ENCODE data around the gene CENPF. TPM values are rescaled to one million over a fixed set of nuclear protein-coding genes. Genes with fewer than 3 reads are reported as not detected.

The CENPF gene
- total RNA-seq: 10 to 100 TPM; 87.2 to 96.3 TPM

- ATAC-seq (replicated peaks in 1 of 2) (peak; percentile 98), DNase-seq (peak; percentile 91 to 93)
- Mint-ChIP-seq H3K4me1 (ENCODE audit: low read depth) (peaks cover 30% of the 10 kb centered on the region), H3K9me3 (no peaks in the 10 kb centered on the region), H3K27ac (peak within 1 kb of the TSS; percentile 97), H3K27me3 (ENCODE audit: low read depth) (no peaks in the 10 kb centered on the region), H3K36me3 (ENCODE audit: insufficient read depth in 2 of 2) (peaks cover 3% of the 10 kb centered on the region in 2 donors), H3K4me3 (peak within 1 kb of the TSS; percentile 88 to 98)
Observed at GRCh38 chr1:214602764-214603657, at the start of gene CENPF. Gene CENPF, plus strand, starts transcription at chr1:214603195. Its CDS starts 10,560 bp downstream, at chr1:214613755.

- peak in 1 of 2 donors; percentile 15 for DNase-seq
- Mint-ChIP-seq H3K9me3 (no peaks in the 10 kb centered on the region), H3K4me1 (ENCODE audit: low read depth) (peaks cover 8% of the 10 kb centered on the region), H3K36me3 (ENCODE audit: insufficient read depth in 2 of 2) (no peaks in the 10 kb centered on the region), H3K4me3 (no peak overlapping the region), H3K27me3 (ENCODE audit: low read depth) (peaks cover 51% of the 10 kb centered on the region), H3K27ac (no peak overlapping the region)
- peak; percentile 66 to 77 for ATAC-seq (replicated peaks in 1 of 2)
Observed at GRCh38 chr1:214557952-214558735, 44.9 kb upstream of the CENPF start.

DNA sequence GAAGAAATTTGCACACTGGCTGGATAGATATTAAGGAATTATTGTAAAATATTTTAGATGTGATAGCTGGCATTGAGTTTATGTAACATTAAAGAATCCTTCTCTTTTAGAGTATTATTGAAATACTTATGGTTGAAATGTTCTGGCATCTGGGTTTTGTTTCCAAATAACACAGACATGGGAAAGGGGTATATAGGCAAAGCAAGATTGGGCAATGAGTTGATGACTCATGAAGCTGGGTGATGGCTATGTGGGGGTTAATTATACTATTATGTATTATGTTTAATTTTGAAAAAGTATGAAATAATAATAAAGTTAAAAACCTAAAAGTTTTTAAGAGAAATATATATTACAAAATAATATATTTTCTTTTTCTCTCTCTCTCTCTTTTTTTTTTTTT is 39.1 kb upstream of the CENPF start:
- no peak for DNase-seq
- no peak for ATAC-seq (replicated peaks in 1 of 2)
- Mint-ChIP-seq H3K36me3 (ENCODE audit: insufficient read depth in 2 of 2) (no peaks in the 10 kb centered on the region), H3K27me3 (ENCODE audit: low read depth) (peaks cover 16% of the 10 kb centered on the region), H3K27ac (no peak overlapping the region), H3K9me3 (no peaks in the 10 kb centered on the region), H3K4me3 (no peak overlapping the region), H3K4me1 (ENCODE audit: low read depth) (no peaks in the 10 kb centered on the region)

DNA sequence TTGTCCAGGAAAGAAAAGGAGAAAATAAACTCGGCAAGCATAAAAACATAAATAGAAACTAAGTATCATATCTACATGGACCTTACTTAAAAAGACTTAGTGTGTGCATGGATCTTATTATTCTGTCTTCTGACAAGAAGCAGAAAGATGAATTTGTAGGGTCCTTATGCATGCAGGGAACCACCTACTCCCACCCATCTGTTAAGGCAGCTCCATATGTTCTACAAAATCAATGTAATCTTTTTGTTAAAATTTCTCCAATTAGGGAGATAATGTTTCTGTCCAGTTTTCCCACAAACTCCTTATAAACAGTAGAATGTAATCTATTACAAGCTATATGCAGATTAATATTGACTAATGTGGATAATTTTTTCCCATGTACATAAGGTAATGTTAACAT is 37.7 kb upstream of the CENPF start:
- ATAC-seq (replicated peaks in 1 of 2): no peak
- Mint-ChIP-seq H3K4me1 (ENCODE audit: low read depth) (peaks cover 9% of the 10 kb centered on the region), H3K27me3 (ENCODE audit: low read depth) (peaks cover 14% of the 10 kb centered on the region), H3K9me3 (no peaks in the 10 kb centered on the region), H3K4me3 (no peak overlapping the region), H3K36me3 (ENCODE audit: insufficient read depth in 2 of 2) (no peaks in the 10 kb centered on the region), H3K27ac (no peak overlapping the region)
- no peak for DNase-seq

DNA sequence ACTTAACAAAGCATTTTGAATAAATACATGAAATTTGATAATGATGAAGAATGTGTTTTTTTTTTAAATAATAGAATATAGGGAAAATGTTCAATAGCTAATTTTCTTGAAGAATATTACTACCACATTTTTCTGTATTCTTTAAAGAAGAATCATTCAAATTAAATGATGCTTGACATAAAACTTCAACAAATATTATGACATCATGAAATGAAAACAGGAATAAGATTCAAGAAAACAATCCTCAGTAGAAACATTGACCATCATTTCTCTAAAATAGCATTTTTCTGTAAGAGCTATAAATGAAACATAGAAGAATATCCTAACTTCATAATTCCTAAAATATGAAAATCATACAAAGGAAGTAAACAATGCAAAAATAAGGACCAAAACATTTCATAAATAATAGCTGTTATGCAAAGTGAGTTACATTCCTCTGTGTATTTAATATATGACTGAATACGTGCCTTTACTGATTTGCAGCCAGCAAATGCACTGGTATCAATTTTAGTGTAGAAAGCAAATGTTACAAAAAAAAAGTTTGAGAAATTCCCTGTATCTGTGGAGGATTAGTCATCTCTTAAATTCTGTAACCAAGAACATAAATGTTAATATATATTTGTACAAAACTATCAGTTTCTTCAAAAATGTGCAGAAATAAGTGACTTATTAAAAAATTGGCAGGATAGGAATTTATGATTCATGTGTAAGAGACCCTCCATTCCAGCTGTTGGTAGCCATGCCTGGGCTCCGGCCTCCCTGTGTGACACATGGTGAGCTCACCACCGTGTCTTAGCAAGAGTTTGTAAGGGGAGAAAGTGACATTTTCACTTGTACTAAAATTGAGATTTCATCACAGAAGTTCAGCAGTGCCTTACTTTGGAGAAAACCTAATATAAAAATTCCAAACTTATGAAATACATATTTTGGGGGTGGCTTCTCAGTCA is 36.6 kb upstream of the CENPF start:
- DNase-seq (peak; percentile 29 to 41), ATAC-seq (replicated peaks in 1 of 2) (peak; percentile 87)
- H3K36me3 Mint-ChIP-seq (ENCODE audit: insufficient read depth in 2 of 2): no peaks in the 10 kb centered on the region
- no peak overlapping the region for H3K4me3 Mint-ChIP-seq
- peaks cover 15% of the 10 kb centered on the region for H3K4me1 Mint-ChIP-seq (ENCODE audit: low read depth)
- no peak overlapping the region for H3K27ac Mint-ChIP-seq
- H3K27me3 Mint-ChIP-seq (ENCODE audit: low read depth): peaks cover 14% of the 10 kb centered on the region
- no peaks in the 10 kb centered on the region for H3K9me3 Mint-ChIP-seq

DNA sequence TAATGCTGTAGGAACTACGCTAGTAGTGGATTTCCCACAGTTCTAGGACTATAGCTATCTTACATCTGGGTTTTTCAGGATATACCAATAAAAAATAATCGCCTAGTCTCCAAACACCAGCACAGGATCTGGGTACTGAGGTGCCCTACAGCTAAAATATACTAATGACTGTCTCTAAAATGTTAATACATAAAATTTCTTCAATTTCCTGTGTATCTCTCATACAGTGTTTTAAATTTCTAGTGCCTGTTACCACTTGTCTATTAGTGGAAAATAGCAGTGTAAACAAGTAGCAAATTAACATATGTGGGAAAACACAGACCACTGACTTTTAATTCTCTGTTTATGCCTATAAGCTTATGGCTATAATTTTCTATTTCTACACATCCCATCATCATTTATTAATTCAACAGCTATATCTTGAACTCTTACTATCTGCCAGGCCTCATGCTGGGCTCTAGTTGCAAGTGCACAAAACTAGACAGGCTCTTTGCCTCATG is 35.5 kb upstream of the CENPF start:
- Mint-ChIP-seq H3K27me3 (ENCODE audit: low read depth) (peaks cover 14% of the 10 kb centered on the region), H3K36me3 (ENCODE audit: insufficient read depth in 2 of 2) (no peaks in the 10 kb centered on the region), H3K9me3 (no peaks in the 10 kb centered on the region), H3K27ac (no peak overlapping the region), H3K4me3 (no peak overlapping the region), H3K4me1 (ENCODE audit: low read depth) (peaks cover 15% of the 10 kb centered on the region)
- ATAC-seq (replicated peaks in 1 of 2): no peak
- DNase-seq: no peak

GRCh38 chr1:214568328-214568727 is 34.7 kb upstream of the CENPF start:
- Mint-ChIP-seq H3K4me1 (ENCODE audit: low read depth) (peaks cover 15% of the 10 kb centered on the region), H3K27ac (no peak overlapping the region), H3K9me3 (no peaks in the 10 kb centered on the region), H3K36me3 (ENCODE audit: insufficient read depth in 2 of 2) (no peaks in the 10 kb centered on the region), H3K4me3 (no peak overlapping the region), H3K27me3 (ENCODE audit: low read depth) (peaks cover 14% of the 10 kb centered on the region)
- DNase-seq: no peak
- no peak for ATAC-seq (replicated peaks in 1 of 2)

DNA sequence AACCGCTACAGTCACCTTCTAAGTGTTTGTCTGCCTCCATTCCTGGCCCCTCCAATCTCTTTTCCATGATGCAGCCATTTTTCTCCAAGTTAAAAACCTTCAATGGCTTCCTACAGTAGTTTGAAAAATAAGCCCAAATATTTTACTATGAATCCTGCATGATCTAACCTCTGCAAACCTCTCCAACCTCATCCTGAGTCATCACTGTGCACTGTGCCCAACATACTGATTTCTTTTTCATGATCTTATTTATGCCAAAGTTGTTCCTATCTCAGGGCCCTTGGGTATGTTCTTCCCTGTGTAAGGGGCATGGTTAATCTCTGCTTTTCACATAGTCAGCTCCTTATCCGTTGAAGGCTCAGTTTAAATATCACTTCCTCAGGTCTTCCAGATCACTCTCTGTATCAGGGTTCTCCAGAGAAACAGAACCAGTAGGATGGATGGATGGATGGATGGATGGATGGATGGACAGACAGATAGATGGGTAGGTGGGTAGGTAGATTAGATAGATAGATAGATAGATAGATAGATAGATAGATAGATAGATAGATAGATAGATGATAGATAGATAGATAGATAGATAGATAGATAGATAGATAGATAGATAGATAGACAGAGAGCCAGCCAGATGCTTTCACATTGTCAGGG is 33.5 kb upstream of the CENPF start:
- Mint-ChIP-seq H3K9me3 (no peaks in the 10 kb centered on the region), H3K27ac (no peak overlapping the region), H3K27me3 (ENCODE audit: low read depth) (peaks cover 14% of the 10 kb centered on the region), H3K4me3 (no peak overlapping the region), H3K4me1 (ENCODE audit: low read depth) (peaks cover 15% of the 10 kb centered on the region), H3K36me3 (ENCODE audit: insufficient read depth in 2 of 2) (no peaks in the 10 kb centered on the region)
- DNase-seq (no peak), ATAC-seq (replicated peaks in 1 of 2) (peak; percentile 54 to 63)

DNA sequence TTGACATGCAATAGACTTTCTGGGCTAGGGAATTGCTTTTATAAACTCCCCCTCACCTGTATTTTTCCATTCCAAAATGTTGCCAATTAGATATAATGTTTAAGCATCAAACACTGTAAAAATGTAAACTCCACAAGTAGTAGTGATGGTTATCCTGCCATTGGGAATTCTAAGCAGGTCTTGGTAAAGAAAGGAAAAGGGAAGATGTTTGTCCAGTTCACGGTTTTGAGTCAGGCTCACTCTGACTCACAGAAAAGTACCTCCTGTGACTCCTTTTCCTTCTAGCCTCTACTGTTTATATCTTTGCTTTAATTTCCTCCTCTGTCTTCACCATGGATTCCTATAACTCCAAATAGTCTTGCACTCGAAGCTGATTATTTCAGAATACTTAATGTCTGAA is 32.6 kb upstream of the CENPF start:
- Mint-ChIP-seq H3K36me3 (ENCODE audit: insufficient read depth in 2 of 2) (no peaks in the 10 kb centered on the region), H3K4me3 (no peak overlapping the region), H3K27me3 (ENCODE audit: low read depth) (peaks cover 14% of the 10 kb centered on the region), H3K4me1 (ENCODE audit: low read depth) (peaks cover 15% of the 10 kb centered on the region), H3K27ac (no peak overlapping the region), H3K9me3 (no peaks in the 10 kb centered on the region)
- DNase-seq: no peak
- no peak for ATAC-seq (replicated peaks in 1 of 2)

- H3K4me1 Mint-ChIP-seq (ENCODE audit: low read depth): peaks cover 15% of the 10 kb centered on the region
- peaks cover 2 to 5% of the 10 kb centered on the region in 2 donors for H3K9me3 Mint-ChIP-seq
- no peak overlapping the region for H3K4me3 Mint-ChIP-seq
- H3K36me3 Mint-ChIP-seq (ENCODE audit: insufficient read depth in 2 of 2): peaks cover 6% of the 10 kb centered on the region in 2 donors
- DNase-seq (no peak), ATAC-seq (replicated peaks in 1 of 2) (no peak)
- peaks cover 14% of the 10 kb centered on the region for H3K27me3 Mint-ChIP-seq (ENCODE audit: low read depth)
- H3K27ac Mint-ChIP-seq: no peak overlapping the region
Observed at GRCh38 chr1:214571281-214571680, 31.7 kb upstream of the CENPF start.

DNA sequence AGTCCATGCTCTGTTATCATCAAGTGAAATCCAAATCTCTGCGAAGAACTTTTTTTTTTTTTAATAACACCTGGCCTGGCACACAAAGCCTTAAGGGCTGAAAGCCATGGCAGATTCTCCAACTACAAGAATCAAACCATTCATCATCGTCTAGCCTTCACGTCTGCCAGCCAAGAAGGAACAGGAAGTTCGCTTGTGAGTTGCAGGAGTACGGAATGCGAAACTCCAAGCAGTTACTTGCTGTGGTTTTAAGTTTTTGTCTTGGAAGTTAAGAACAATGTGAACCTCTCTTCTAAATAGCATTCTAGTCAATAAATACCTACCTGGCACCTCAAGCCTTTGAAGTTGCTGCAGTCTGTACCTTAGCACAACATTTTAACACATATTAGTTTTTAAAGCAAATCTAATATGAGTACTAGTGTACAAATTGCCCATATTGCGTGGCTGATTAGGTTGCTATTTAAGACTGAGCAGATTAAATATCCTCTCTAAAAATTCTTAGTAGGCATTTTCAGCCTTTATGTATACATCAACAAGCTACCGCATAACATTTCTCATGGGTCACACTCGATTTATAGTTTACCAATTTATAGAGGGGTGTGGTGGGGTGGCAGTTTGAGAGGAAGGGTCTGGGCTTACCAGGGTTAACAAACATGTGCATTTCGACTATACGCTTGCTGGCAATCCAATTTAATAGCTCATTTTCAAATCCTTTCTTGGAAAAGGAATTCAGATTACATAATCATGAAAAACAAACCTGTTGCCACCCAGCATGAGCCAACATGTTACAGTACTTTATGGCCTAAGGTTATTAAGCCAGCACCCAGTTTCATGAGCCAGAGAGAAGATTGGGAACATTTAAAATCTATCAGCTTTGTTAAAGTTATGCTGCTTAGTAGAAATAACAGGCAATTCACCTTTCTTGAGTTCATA is 29.3 kb upstream of the CENPF start:
- H3K27me3 Mint-ChIP-seq (ENCODE audit: low read depth): peaks cover 14% of the 10 kb centered on the region

More for the DNA sequence above, 29.3 kb upstream of the CENPF start:
- no peak overlapping the region for H3K4me3 Mint-ChIP-seq
- ATAC-seq (replicated peaks in 1 of 2) (no peak), DNase-seq (no peak)
- peaks cover 7 to 14% of the 10 kb centered on the region in 2 donors for H3K9me3 Mint-ChIP-seq
- no peak overlapping the region for H3K27ac Mint-ChIP-seq
- peaks cover 13 to 19% of the 10 kb centered on the region in 2 donors for H3K36me3 Mint-ChIP-seq (ENCODE audit: insufficient read depth in 2 of 2)
- peaks cover 15% of the 10 kb centered on the region for H3K4me1 Mint-ChIP-seq (ENCODE audit: low read depth)

Measured in activated T-cell treated with anti-CD3 and anti-CD28 coated beads, Interleukin-2, amount 50 U/mL, for 72 hours (primary cell).